Measurements from ENCODE around the gene AP4S1.
"Not testable (repeated sequence)": the region's sequence is repeated elsewhere in the genome, so short reads cannot be mapped to it uniquely, and the experiment has no call there.

The AP4S1 gene

GRCh38 chr14:31042893-31043292, 17.4 kb downstream of the AP4S1 start:
- H3K36me3 Mint-ChIP-seq; H3K27ac Mint-ChIP-seq; H3K4me3 Mint-ChIP-seq; DNase-seq; H3K9me3 Mint-ChIP-seq; H3K27me3 Mint-ChIP-seq; ATAC-seq (replicated peaks): not testable (repeated sequence)
- peaks cover 6 to 11% of the 10 kb centered on the region in 2 donors for H3K4me1 Mint-ChIP-seq

GRCh38 chr14:31043379-31043778, 17.9 kb downstream of the AP4S1 start:
- Mint-ChIP-seq H3K4me1 (peaks cover 4 to 9% of the 10 kb centered on the region in 2 donors), H3K36me3 (peaks cover 3% of the 10 kb centered on the region in 2 donors), H3K4me3 (no peak overlapping the region), H3K9me3 (no peaks in the 10 kb centered on the region), H3K27ac (no peak overlapping the region), H3K27me3 (no peaks in the 10 kb centered on the region)
- no peak for ATAC-seq (replicated peaks)
- DNase-seq: no peak

GRCh38 chr14:31045501-31046080, 20.1 kb downstream of the AP4S1 start:
- ATAC-seq (replicated peaks) (no peak), DNase-seq (no peak)
- no peaks in the 10 kb centered on the region for H3K9me3 Mint-ChIP-seq
- H3K4me3 Mint-ChIP-seq: no peak overlapping the region
- no peaks in the 10 kb centered on the region for H3K27me3 Mint-ChIP-seq
- H3K36me3 Mint-ChIP-seq: peaks cover 0 to 3% of the 10 kb centered on the region in 2 donors
- peaks cover 0 to 6% of the 10 kb centered on the region in 2 donors for H3K4me1 Mint-ChIP-seq
- no peak overlapping the region for H3K27ac Mint-ChIP-seq

- peaks cover 0 to 6% of the 10 kb centered on the region in 2 donors for H3K4me1 Mint-ChIP-seq
- H3K9me3 Mint-ChIP-seq: no peaks in the 10 kb centered on the region
- no peak overlapping the region for H3K4me3 Mint-ChIP-seq
- ATAC-seq (replicated peaks) (no peak), DNase-seq (no peak)
- no peaks in the 10 kb centered on the region for H3K27me3 Mint-ChIP-seq
- H3K27ac Mint-ChIP-seq: no peak overlapping the region
- peaks cover 0 to 3% of the 10 kb centered on the region in 2 donors for H3K36me3 Mint-ChIP-seq
Observed at GRCh38 chr14:31047503-31047902, 22.1 kb downstream of the AP4S1 start.

GRCh38 chr14:31051023-31051422, 25.6 kb downstream of the AP4S1 start:
- H3K27me3 Mint-ChIP-seq: no peaks in the 10 kb centered on the region
- DNase-seq: no peak
- peaks cover 0 to 3% of the 10 kb centered on the region in 2 donors for H3K36me3 Mint-ChIP-seq
- no peak overlapping the region for H3K4me3 Mint-ChIP-seq
- H3K4me1 Mint-ChIP-seq: peaks cover 0 to 6% of the 10 kb centered on the region in 2 donors
- no peaks in the 10 kb centered on the region for H3K9me3 Mint-ChIP-seq
- H3K27ac Mint-ChIP-seq: no peak overlapping the region
- no peak for ATAC-seq (replicated peaks)

GRCh38 chr14:31051511-31051910, 26.1 kb downstream of the AP4S1 start:
- Mint-ChIP-seq H3K4me1 (peaks cover 0 to 6% of the 10 kb centered on the region in 2 donors), H3K4me3 (no peak overlapping the region), H3K27me3 (no peaks in the 10 kb centered on the region), H3K9me3 (no peaks in the 10 kb centered on the region), H3K27ac (no peak overlapping the region), H3K36me3 (peaks cover 1 to 3% of the 10 kb centered on the region in 2 donors)
- no peak for ATAC-seq (replicated peaks)
- no peak for DNase-seq

- not testable (repeated sequence) for H3K36me3 Mint-ChIP-seq; DNase-seq; H3K9me3 Mint-ChIP-seq; H3K4me3 Mint-ChIP-seq; ATAC-seq (replicated peaks); H3K27me3 Mint-ChIP-seq; H3K27ac Mint-ChIP-seq; H3K4me1 Mint-ChIP-seq
Observed at GRCh38 chr14:31052905-31053586, 27.6 kb downstream of the AP4S1 start.

- no peaks in the 10 kb centered on the region for H3K9me3 Mint-ChIP-seq
- H3K4me3 Mint-ChIP-seq: no peak overlapping the region
- peaks cover 3 to 8% of the 10 kb centered on the region in 2 donors for H3K36me3 Mint-ChIP-seq
- H3K27me3 Mint-ChIP-seq: no peaks in the 10 kb centered on the region
- peaks cover 10 to 13% of the 10 kb centered on the region in 2 donors for H3K4me1 Mint-ChIP-seq
- H3K27ac Mint-ChIP-seq: no peak overlapping the region
- DNase-seq (no peak), ATAC-seq (replicated peaks) (no peak)
Observed at GRCh38 chr14:31057035-31057434, 31.6 kb downstream of the AP4S1 start.

- H3K4me1 Mint-ChIP-seq: peaks cover 10 to 13% of the 10 kb centered on the region in 2 donors
- no peaks in the 10 kb centered on the region for H3K27me3 Mint-ChIP-seq
- no peak for ATAC-seq (replicated peaks)
- H3K9me3 Mint-ChIP-seq: no peaks in the 10 kb centered on the region
- H3K4me3 Mint-ChIP-seq: no peak overlapping the region
- no peak overlapping the region for H3K27ac Mint-ChIP-seq
- peaks cover 3 to 8% of the 10 kb centered on the region in 2 donors for H3K36me3 Mint-ChIP-seq
- DNase-seq: no peak
Observed at GRCh38 chr14:31057701-31058364, 32.4 kb downstream of the AP4S1 start.

- Mint-ChIP-seq H3K27ac (peak overlapping the region; percentile 37), H3K4me3 (no peak overlapping the region), H3K4me1 (peaks cover 10 to 13% of the 10 kb centered on the region in 2 donors), H3K9me3 (no peaks in the 10 kb centered on the region), H3K36me3 (peaks cover 0 to 8% of the 10 kb centered on the region in 2 donors), H3K27me3 (no peaks in the 10 kb centered on the region)
- DNase-seq (no peak), ATAC-seq (replicated peaks) (no peak)
Observed at GRCh38 chr14:31059152-31059924, 33.9 kb downstream of the AP4S1 start.

- peaks cover 0 to 8% of the 10 kb centered on the region in 2 donors for H3K36me3 Mint-ChIP-seq
- no peak overlapping the region for H3K4me3 Mint-ChIP-seq
- DNase-seq (no peak), ATAC-seq (replicated peaks) (no peak)
- no peak overlapping the region for H3K27ac Mint-ChIP-seq
- H3K4me1 Mint-ChIP-seq: peaks cover 10 to 13% of the 10 kb centered on the region in 2 donors
- H3K27me3 Mint-ChIP-seq: no peaks in the 10 kb centered on the region
- H3K9me3 Mint-ChIP-seq: no peaks in the 10 kb centered on the region
Observed at GRCh38 chr14:31060253-31060875, 34.9 kb downstream of the AP4S1 start.

- peaks cover 9 to 12% of the 10 kb centered on the region in 2 donors for H3K4me1 Mint-ChIP-seq
- DNase-seq; H3K27ac Mint-ChIP-seq; H3K9me3 Mint-ChIP-seq; H3K27me3 Mint-ChIP-seq; H3K4me3 Mint-ChIP-seq; ATAC-seq (replicated peaks): not testable (repeated sequence)
- peaks cover 10 to 11% of the 10 kb centered on the region in 2 donors for H3K36me3 Mint-ChIP-seq
Observed at GRCh38 chr14:31062908-31063307, 37.5 kb downstream of the AP4S1 start.

GRCh38 chr14:31068235-31068634, 42.8 kb downstream of the AP4S1 start:
- Mint-ChIP-seq H3K27ac (no peak overlapping the region), H3K4me1 (no peaks in the 10 kb centered on the region), H3K36me3 (peaks cover 13 to 14% of the 10 kb centered on the region in 2 donors), H3K9me3 (no peaks in the 10 kb centered on the region), H3K27me3 (no peaks in the 10 kb centered on the region), H3K4me3 (no peak overlapping the region)
- DNase-seq (no peak), ATAC-seq (replicated peaks) (no peak)

GRCh38 chr14:31069343-31069742, 43.9 kb downstream of the AP4S1 start:
- Mint-ChIP-seq H3K4me1 (no peaks in the 10 kb centered on the region), H3K4me3 (no peak overlapping the region), H3K27me3 (no peaks in the 10 kb centered on the region), H3K9me3 (no peaks in the 10 kb centered on the region), H3K36me3 (peaks cover 13 to 14% of the 10 kb centered on the region in 2 donors), H3K27ac (no peak overlapping the region)
- no peak for ATAC-seq (replicated peaks)
- no peak for DNase-seq
